ENCODE data around the gene SRD5A1.

The SRD5A1 gene

DNA sequence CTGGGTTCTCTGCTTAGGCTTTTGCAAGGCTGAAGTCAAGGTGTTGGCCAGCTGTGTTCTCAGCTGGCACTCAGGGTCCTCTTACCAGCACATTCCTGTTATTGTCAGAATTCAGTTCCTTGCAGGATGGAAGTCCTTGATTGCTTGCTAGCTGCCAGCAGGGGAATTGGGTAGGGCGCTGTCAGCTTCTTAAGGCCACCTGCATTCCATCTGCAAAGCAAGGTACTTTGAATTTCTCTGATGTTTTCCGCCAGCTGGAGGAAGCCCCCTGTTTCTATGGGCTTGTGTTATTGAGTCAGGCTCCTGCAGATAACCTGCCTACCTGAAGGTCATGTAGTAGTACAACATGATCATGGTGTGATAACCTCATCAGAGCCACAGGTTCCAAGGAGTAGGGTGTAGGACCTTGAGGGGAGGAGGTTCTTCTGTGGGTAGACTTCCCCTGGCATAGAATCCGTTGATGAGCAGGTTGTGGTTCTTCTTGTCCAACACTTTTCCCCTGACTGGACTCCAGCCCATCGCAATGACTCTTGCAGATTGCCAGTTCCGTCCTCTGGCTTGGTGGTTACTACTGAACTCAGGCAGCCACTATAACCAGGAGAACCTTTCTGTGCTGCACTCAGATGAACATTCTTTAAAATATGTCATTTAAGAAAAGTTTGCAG, 86.8 kb downstream of the SRD5A1 start:
- H3K4me3 ChIP-seq (replicated peaks; ENCODE audit: low read depth, low read length): no peak overlapping the region
- no peak for DNase-seq (ENCODE audit: extremely low read depth, low read depth)

DNA sequence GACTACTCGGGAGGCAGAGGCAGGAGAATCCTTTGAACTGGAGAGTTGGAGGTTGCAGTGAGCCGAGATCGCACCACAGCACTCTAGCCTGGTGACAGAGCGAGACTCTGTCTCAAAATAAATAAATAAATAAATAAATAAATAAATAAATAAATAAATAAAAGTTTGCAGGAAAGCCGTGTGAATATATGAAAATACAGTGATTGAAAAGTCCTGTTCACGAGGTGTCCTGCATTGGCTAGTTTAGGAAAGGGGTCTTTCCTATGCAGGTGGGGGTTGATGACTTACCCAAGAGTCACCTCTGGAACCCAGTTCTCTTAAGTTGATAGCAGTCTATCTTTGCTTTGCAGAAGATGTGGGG, 87.3 kb downstream of the SRD5A1 start:
- no peak overlapping the region for H3K4me3 ChIP-seq (replicated peaks; ENCODE audit: low read depth, low read length)
- TF ChIP-seq, protein P1, sequence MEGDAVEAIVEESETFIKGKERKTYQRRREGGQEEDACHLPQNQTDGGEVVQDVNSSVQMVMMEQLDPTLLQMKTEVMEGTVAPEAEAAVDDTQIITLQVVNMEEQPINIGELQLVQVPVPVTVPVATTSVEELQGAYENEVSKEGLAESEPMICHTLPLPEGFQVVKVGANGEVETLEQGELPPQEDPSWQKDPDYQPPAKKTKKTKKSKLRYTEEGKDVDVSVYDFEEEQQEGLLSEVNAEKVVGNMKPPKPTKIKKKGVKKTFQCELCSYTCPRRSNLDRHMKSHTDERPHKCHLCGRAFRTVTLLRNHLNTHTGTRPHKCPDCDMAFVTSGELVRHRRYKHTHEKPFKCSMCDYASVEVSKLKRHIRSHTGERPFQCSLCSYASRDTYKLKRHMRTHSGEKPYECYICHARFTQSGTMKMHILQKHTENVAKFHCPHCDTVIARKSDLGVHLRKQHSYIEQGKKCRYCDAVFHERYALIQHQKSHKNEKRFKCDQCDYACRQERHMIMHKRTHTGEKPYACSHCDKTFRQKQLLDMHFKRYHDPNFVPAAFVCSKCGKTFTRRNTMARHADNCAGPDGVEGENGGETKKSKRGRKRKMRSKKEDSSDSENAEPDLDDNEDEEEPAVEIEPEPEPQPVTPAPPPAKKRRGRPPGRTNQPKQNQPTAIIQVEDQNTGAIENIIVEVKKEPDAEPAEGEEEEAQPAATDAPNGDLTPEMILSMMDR (IDR thresholded peaks at IDR 0.05; ENCODE audit: low read depth, low read length, missing control alignments): no peak

More for the DNA sequence above, 86.8 kb downstream of the SRD5A1 start:
- TF ChIP-seq, protein P1 (IDR thresholded peaks at IDR 0.05; ENCODE audit: low read depth, low read length, missing control alignments): no peak

DNA sequence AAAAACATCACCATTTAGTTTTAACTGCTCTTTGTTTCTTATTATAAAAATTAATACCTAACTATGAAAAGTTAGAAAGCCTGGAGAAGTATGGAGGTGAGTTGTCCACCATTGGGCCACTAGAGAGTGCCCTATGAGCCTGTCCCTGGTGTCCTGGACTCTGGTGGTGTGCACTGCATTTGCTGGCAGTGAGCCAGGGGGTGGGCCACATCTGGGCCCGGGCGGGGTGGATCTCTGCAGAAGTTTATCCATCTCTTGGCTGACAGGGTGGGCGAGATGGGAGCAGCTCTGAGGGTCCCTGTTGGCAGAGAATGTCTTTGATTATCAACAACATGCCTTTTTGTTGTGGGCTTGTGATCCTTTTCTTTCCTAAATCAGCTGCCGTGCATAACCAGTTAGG, 88.2 kb downstream of the SRD5A1 start:
- TF ChIP-seq, protein P1 (IDR thresholded peaks at IDR 0.05; ENCODE audit: low read depth, low read length, missing control alignments): no peak
- H3K4me3 ChIP-seq (replicated peaks; ENCODE audit: low read depth, low read length): peak overlapping the region; percentile 34
- no peak for DNase-seq (ENCODE audit: extremely low read depth, low read depth)

More for the DNA sequence above, 87.3 kb downstream of the SRD5A1 start:
- DNase-seq (ENCODE audit: extremely low read depth, low read depth): no peak

DNA sequence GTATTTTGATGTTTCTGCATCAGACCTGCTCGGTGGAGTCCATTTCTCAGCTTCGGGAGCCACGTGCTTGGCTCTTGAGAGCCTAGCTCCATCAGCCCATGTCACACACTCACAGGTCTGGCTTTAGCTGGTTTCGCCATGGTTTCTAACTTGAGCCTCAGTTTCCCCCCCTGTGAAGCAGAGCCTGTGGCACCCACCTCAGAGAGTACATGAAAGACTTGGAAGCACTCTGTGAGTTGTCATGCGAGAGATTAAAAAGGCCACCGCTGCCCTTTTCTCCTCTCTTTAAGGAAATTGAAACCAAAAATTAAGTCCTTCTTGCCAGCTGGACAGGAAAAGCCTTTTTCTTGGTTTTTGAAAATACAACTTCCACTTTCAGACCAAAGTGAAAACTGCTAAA, 88.8 kb downstream of the SRD5A1 start:
- DNase-seq (ENCODE audit: extremely low read depth, low read depth): no peak
- H3K4me3 ChIP-seq (replicated peaks; ENCODE audit: low read depth, low read length): peak overlapping the region; percentile 34

DNA sequence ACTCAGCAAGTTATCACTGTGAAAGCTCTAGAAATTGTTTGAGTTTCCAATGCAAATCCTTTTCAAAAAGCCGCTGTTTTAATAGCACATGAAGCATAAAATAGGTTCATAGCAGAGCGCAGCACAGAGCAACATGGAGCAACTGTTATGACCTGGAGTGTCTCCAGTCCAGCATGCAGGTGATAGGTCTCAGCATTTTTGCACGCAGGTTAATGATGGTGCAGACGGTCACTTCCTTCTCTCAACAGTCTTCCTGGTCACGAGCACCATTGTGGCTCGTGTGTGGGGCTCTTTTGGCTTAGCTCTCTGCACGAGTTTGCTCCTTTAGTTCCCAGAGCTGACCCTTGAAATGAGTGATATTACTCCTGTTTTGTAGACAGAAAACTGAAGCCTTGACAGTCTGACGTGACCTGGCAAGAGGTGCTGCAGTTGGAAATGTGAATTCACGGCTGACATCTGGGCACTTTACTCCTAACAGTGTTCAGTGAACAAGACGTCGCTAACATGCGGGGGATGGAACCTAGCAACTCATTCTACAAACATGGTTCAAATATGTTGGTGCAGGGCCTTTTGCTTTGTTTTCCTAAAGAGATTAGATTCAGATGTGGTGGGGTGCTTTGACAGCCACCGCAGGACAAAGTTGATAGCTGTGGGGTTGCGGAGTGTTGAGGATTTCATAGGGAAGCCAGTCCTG, 90.0 kb downstream of the SRD5A1 start:
- H3K4me3 ChIP-seq (replicated peaks; ENCODE audit: low read depth, low read length): no peak overlapping the region
- DNase-seq (ENCODE audit: extremely low read depth, low read depth): no peak
- TF ChIP-seq, protein P1 (IDR thresholded peaks at IDR 0.05; ENCODE audit: low read depth, low read length, missing control alignments): no peak

More for the DNA sequence above, 88.8 kb downstream of the SRD5A1 start:
- TF ChIP-seq, protein P1 (IDR thresholded peaks at IDR 0.05; ENCODE audit: low read depth, low read length, missing control alignments): no peak

DNA sequence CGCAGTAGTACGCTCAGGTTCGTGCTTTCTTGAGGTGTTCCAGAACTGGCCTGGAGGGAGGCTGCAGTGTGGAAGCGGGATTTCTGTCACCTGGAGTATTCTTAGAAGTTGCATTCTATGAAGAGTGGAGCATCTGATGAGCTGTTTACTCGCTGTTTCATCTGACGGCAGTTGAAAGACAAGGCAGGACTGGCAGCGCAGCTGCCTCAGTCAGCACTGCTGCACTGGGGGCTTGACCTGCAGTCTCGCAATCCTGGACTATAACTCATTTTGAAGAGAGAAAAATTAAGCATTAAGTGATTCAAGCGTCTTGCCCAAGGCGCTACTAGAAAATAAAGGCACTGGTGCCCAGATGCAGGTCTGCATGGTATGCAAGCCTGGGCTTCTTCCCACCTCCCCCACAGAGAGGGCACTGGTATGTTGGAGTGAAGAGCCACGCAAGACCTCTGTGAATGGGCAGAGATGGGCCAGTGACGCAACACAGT, 90.6 kb downstream of the SRD5A1 start:
- no peak overlapping the region for H3K4me3 ChIP-seq (replicated peaks; ENCODE audit: low read depth, low read length)
- TF ChIP-seq, protein P1 (IDR thresholded peaks at IDR 0.05; ENCODE audit: low read depth, low read length, missing control alignments): no peak
- DNase-seq (ENCODE audit: extremely low read depth, low read depth): no peak

All from HFF-Myc (cell line).